ENCODE results near the gene FAM170A.

The FAM170A gene, protein sequence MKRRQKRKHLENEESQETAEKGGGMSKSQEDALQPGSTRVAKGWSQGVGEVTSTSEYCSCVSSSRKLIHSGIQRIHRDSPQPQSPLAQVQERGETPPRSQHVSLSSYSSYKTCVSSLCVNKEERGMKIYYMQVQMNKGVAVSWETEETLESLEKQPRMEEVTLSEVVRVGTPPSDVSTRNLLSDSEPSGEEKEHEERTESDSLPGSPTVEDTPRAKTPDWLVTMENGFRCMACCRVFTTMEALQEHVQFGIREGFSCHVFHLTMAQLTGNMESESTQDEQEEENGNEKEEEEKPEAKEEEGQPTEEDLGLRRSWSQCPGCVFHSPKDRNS

DNA sequence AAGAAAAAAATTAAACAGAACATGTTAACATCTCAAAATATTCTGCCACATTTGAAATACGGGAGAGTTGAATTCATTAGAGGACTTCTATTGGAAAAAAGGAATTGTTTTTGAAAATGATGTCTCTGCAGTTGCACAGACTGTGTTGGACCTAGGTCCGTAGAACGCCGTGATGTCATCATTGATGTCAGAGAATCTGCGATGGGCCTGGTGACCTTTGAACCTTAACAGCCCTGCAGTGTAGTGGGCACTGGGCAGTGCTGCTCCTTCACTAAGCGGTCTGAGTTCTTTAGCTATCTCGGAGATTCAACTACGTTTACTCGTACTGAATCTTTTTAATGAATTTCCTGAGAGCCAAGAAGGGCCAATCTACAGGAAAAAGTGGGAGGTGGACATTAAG lies at the start of gene FAM170A:
Gene FAM170A (plus strand): TSS at position 220 of the 400 bp plus-strand sequence. CDS start 211 bp downstream, outside the sequence.
- no peak for DNase-seq (ENCODE audit: low read depth)

DNA sequence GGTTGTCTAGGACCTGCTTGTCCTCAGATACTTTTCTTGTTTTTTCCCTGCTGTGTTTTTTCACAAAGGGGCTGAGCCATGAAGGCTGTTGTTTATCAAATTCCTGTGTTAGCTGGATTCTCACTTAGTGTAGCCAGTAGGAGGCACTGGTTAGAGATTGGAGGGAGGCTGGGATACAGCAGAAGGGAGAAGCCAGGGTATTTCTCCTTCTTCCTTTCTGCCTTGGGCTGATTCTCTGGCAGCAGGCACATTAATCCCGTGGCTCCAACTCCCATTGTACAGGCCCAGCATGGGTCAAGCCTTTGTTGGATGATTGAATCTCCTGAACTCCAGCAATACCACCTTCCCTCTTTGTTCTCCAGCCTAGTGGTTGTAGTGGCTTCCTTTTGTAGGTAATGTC lies 46.4 kb upstream of the FAM170A start:
- DNase-seq (ENCODE audit: low read depth) = no peak

DNA sequence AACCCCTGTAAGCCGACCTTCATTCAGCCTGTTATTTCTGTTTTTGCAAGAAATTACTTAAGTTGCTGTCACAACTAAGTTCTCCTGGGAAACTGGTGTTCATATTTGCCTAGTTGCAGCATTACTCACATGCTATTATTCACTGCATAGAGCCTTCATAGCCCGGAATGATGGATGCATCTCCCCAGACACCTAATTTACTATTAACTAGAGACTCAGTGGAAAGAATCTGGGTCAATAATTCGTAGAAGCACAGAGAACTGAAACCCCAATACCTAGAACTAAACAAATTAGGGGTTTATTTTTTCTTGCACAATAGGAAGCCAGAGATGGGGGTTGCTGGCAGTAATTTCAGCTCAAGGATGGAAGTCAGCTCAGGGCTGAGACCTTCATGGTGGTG lies 45.7 kb upstream of the FAM170A start:
- DNase-seq (ENCODE audit: low read depth) = no peak

GRCh38 chr5:119596046-119596445 lies 33.3 kb upstream of the FAM170A start:
- DNase-seq (ENCODE audit: low read depth) = no peak

- no peak for DNase-seq (ENCODE audit: low read depth)
Observed at GRCh38 chr5:119597728-119598298, 31.5 kb upstream of the FAM170A start.

GRCh38 chr5:119613937-119614336 lies 15.4 kb upstream of the FAM170A start:
- DNase-seq (ENCODE audit: low read depth) = no peak

DNA sequence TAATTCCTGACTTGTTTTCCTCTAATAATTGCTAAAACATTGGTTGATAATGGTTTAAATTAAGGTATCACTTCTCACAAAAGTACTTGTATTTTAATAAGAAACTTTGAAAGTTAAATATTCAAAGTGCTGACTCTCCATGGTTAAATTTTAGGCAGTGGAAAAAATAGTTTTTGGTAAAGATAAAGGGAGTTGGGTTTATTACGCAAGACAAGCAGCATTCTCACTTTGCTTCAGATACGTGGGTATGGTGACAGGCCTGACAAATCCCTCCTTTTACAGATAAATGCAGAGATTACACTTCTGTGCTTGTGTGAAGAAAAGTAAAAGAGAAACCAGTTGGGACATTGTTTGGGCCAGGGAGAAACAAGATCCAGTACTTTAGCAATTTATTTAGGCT lies 14.5 kb upstream of the FAM170A start:
- DNase-seq (ENCODE audit: low read depth) = no peak

DNA sequence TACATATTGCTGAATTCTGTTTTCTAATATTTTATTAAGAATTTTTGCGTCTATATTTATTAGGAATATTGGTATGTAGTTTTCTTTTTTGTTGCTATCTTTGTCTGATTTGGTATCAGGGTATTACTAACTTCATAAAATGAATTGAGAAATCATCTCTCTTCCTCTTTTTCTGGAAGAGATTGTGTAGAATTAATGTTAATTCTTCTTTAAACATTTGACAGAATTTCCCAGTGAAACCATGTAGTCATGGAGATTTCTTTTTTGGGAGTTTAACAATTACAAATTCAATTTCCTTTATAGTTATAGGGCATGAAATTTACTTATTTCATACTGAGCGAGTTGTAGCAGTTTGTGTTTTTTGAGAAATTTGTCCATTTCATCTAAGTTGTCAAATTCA lies 3.3 kb upstream of the FAM170A start:
- DNase-seq (ENCODE audit: low read depth) = no peak

- DNase-seq (ENCODE audit: low read depth) = no peak
Observed at GRCh38 chr5:119630752-119631440, 1.5 kb downstream of the FAM170A start.

DNA sequence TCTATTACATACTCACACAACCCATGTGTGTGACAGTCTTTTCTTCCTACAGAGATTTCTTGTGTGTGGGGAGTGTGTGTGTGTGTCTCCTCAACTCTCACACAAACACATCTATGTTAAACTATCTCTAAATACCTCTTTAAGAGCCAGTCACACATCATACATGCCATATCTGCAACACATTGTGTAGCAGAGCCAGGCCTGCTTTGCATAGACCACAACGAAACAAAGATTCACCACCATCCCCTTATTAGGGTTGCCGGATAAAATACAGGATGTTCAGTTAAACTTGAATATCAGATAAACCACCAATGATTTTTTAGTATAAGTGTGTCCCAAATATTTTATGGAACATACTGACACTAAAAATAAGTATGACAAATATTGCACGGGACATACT lies 2.3 kb downstream of the FAM170A start:
- no peak for DNase-seq (ENCODE audit: low read depth)

DNA sequence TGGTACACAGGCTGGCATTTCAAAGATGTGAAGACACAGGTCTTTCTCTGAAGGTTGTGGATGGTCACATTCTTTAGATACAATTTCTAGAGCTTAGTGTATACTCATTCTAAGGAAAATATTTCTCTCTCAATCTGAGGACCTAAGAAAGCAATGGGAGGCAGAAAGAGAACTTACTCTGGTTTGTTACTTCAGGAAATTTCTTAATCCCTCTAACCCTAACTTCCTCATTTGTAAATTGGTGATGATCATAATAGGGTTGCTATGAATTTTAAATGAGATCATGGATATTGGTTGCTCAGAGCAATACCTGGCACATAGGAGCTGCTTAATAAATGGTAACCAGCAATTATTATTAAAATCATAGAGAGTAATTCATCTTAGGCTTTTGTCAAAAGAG lies 22.1 kb downstream of the FAM170A start:
- DNase-seq (ENCODE audit: low read depth) = no peak

GRCh38 chr5:119655061-119655460 lies 25.7 kb downstream of the FAM170A start:
- no peak for DNase-seq (ENCODE audit: low read depth)

DNA sequence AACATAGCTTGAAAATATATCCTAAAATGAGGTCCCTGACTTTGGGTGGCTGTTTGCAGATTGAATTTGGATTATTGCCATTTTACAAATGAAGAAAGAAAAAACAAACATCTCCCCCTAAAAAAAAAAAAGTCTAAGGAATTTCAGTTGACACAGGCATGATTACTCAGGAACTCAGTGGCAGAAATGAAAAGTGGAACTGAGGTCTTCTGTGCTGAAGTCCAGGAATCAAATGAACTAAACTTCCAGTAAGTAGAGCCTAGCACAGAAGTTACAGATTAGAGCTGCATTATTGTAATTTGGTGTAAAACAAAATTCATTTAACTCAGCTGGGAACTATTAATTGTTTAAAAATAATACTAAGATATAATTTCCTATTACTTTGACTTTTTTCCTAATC lies 26.7 kb downstream of the FAM170A start:
- no peak for DNase-seq (ENCODE audit: low read depth)

GRCh38 chr5:119666542-119666941 lies 37.2 kb downstream of the FAM170A start:
- DNase-seq (ENCODE audit: low read depth) = no peak

- DNase-seq (ENCODE audit: low read depth) = no peak
Observed at GRCh38 chr5:119678351-119679028, 49.1 kb downstream of the FAM170A start.

DNA sequence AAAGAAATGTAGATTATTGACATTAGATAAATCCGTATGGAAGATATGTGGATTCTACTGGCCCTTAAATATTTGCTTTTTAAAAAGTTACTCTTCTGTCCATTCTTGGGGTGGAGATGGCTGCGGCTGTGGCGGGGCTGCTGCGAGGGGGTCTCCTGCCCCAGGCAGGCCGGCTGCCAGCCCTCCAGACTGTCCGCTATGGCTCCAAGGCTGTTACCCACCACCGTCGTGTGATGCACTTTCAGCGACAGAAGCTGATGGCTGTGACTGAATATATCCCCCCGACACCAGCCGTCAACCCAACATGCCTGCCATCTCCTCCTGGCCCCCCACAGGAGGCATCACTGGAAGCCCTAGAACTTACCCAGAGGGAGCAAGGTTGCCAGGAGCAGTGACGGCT lies 50.7 kb downstream of the FAM170A start:
- DNase-seq (ENCODE audit: low read depth) = no peak

DNA sequence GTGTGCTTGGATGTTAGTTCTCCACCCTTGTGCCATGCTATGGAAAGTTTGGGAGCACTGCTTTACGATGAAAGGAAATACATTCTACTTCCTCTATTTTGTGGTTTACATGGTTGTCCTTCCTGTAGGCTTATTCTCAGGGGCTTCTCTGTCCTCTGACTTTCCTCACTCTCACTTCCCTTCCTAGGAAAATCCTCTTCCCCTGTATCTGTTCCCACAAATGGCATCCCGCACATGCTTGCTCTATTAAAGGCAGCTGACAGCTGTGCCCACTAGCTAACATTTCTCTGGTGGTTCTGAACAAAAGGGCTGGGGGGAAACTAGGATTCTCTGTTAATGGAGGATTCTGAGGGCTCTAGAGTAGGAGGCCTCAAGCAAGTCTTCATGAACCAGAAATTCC lies 52.4 kb downstream of the FAM170A start:
- DNase-seq (ENCODE audit: low read depth) = no peak

GRCh38 chr5:119682372-119682771 lies 53.0 kb downstream of the FAM170A start:
- no peak for DNase-seq (ENCODE audit: low read depth)

All from stimulated activated CD8-positive, alpha-beta memory T cell treated with anti-CD3 and anti-CD28 coated beads, Interleukin-15, amount 100 ng/mL, for 24 hours (primary cell).